Measurements from ENCODE around the gene ATRN.

GRCh38 chr20:3595541-3595940, 124.7 kb downstream of the ATRN start:
- TF ChIP-seq CTCF (conservative IDR thresholded peaks at IDR 0.05), result no peak
- no peak for TF ChIP-seq ZFX (IDR thresholded peaks at IDR 0.05)

Data from C4-2B (cell line).